HG03432 (cell line): Measurements from ENCODE around the gene C1QTNF8.
"Not testable (repeated sequence)": the region's sequence is repeated elsewhere in the genome, so short reads cannot be mapped to it uniquely, and the experiment has no call there.

Source experiments
- ATAC-seq: cut with Tn5 transposase; IDR thresholded peaks from one replicate; pipeline ENCODE4 v1.9.1; 2021; ENCODE audit warnings: mild to moderate bottlenecking, moderate library complexity; ENCODE audit not compliant: unreplicated experiment

C1QTNF8 gene

DNA sequence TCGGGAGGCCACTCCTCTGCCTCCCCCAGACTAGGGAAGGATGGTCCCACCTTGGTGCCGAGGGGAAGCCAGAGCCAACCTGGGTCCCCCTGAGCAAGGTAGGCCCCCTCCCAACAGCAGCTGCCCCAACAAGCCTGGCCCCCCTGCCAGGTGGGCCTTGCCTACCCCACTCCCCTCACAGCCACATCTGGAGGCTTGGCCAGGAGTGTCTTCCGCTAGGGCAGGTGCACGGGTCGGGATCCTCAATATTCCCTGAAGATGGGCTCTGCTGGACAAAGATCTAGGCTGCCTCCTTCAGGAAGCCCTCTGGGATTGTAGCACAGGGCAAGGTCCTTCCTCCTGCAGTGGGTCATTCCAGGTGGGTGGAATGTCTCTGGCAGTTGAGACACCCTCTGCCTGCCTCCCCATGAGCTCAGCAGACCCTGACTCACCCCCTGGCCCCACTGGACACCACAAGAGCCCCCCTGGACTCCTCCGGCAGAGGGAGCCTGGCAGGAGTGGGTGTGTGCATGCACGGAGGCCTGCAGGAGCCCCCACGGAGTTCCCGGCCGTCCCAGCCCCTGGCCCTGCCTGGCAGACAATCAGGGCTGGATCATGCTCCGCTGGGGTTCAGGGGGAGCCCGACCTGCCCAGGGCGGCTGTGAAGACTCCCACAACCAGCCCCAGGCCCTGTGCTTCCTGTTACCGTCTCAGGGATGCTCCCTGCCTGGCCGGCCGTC, 435 bp downstream of the C1QTNF8 start:
- ATAC-seq, result no peak

DNA sequence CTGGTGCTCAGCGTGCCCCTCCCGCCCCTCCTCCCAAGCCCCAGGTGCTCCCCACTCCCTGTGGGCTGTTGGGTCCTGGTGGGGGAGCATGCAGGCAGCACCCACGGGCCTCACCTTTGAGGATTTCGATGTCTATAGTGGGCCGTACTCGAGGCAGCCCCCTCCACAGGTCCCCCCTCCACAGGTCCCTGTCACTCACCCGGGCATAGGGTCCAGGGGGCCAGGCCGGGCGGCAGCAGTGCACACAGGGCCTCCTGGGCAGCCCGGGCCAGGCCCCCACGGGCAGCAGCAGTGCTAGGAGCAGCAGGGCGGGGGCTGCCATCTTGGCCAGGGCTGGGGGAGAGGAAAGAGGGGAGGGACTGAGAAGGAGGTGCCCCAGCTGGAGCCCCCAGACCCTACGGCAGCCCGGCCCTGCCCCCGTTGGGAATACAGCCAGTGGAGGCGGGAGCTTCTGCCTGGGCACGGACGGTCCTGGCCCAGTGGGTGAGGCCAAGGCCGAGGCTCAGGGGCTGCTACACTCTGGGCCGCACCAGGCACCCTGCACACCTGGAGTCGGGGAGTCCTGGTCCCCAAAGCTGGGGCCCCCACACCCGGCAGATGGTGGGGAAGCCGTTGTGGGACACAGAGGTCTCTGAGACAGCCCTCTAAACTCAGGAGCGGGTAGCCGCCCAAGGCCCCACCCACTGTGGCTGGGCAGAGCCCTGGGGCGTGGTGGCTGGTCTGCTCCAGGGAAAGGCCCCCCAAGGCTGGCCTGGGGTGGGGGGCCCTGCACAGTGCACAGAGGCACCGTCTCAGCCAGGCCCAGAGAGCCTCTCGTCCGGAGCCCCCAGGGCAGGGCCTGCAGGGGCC, 1.2 kb downstream of the C1QTNF8 start:
- ATAC-seq, result no peak

DNA sequence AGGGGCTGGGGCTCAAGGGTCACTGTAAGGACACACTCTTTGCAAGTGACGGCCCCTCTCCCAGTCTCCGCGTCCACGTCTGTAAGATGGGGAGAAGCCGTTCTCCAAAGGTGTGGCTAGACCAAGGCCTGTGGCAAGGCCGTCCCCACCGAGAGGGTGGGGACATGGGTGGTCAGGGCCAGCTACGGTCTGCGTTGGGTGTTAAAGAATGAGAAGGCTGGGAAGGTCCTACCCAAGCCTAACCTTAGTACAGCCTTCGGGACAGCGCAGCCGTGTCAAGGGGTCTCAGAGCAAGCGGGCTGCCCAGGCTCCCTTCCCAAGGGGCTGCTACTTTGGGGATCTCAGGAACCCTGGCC, 1.9 kb downstream of the C1QTNF8 start:
- ATAC-seq, result no peak

DNA sequence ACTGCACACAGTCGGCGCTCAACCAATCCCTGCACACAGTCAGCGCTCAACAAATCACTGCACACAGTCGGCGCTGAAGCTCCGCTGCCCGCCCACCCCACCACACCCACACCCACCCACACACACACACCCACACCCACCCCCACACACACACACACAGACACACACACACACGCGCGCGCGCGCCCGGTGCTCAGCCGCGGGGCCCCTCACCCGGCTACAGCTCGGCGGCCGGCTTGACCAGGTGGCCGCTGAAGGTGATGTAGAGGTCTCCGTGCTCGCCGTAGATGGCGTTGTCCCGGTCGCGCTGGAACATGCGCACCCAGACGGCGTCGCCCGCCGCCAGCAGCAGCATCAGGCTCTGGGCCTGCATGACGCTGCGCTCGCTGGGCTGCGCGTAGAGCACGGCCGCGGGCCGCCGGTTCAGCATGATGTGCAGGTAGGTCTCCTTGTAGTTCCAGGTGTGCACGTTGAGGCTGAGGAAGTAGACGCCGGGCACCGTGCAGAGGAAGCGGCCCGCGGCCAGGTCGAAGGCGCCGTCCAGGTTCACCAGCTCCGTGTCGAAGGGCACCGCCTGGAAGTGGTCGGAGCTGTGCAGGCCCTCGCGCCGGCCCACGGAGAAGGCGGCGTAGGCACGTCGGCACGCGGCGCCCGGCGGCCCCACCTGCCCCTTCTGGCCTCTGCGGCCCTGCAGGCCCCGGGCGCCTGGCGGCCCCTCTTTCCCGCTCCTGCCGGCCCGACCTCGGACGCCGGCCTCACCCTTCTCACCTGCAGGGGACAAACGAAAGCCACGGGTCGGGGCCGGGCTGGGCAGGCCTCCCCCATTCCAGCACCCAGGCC, 2.5 kb downstream of the C1QTNF8 start:
- ATAC-seq, result no peak

DNA sequence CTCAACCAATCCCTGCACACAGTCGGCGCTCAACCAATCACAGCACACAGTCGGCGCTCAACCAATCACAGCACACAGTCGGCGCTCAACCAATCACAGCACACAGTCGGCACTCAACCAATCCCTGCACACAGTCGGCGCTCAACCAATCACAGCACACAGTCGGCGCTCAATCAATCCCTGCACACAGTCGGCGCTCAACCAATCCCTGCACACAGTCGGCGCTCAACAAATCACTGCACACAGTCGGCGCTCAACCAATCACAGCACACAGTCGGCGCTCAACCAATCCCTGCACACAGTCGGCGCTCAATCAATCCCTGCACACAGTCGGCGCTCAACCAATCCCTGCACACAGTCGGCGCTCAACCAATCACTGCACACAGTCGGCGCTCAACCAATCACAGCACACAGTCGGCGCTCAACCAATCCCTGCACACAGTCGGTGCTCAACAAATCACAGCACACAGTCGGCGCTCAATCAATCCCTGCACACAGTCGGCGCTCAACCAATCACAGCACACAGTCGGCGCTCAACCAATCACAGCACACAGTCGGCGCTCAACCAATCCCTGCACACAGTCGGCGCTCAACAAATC, 3.3 kb downstream of the C1QTNF8 start:
- ATAC-seq, result not testable (repeated sequence)

DNA sequence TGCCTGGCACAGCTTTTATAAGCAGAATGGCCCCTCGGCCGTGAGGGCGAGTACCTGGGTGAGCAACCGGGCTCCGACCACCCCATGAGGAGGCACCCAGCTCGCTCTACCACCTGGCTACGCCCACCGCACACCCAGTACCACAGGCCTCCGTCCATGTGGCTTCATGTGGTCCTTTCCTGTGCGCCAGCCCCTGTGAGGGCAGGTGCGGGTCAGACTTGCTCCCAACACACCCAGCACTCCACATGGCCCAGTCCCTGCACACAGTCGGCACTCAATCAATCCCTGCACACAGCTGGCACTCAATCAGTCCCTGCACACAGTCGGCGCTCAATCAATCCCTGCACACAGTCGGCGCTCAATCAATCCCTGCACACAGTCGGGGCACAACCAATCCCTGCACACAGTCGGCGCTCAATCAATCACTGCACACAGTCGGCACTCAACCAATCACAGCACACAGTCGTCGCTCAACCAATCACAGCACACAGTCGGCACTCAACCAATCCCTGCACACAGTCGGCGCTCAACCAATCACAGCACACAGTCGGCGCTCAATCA, 4.0 kb downstream of the C1QTNF8 start:
- no peak for ATAC-seq

DNA sequence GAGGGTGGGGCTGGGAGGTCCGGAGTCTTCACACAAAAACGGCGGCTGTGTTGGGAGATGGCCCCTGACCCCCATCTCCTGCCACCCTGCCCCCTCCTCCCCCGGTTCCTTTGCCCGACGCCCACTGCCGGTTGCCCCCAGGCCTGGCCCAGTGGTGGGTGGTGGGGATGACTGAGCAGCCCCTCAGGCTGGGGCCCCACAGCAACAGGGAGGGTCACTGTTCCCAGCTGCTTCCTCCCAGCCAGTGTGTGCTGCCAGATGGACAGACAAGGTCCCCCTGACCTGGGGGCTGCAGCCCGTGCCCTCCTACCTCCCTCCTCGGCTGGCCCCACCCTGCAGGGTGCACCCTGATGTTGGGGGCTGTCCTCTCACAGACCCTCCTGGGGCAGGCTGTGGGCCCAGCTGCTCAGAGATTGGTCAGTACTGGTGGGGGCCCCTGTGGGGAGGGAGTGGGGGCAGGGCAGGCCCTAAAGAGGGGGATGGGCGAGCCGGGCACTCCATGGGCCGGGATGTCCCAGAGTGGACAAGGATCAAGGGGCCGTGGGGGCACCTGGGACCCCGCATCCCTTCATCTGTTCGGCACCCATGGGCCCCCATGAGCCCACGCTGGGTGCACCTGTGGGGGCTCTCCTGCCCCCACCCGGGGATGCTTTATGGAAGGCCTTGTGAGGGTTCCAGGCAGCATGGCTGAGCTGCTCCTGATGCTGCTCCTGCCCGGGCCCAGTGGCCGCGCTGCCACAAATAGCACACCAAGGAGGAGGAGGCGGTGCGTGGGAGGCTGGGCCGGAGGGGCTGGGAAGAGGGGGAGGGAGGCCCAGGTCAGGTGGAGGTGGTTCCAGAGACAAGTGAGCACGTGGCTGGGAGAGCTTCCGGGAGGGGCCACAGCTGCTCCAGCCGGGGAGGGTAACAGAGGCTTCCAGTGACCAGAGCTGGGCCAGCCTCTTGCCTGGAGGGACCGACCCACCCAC, 5.1 kb downstream of the C1QTNF8 start:
- no peak for ATAC-seq

DNA sequence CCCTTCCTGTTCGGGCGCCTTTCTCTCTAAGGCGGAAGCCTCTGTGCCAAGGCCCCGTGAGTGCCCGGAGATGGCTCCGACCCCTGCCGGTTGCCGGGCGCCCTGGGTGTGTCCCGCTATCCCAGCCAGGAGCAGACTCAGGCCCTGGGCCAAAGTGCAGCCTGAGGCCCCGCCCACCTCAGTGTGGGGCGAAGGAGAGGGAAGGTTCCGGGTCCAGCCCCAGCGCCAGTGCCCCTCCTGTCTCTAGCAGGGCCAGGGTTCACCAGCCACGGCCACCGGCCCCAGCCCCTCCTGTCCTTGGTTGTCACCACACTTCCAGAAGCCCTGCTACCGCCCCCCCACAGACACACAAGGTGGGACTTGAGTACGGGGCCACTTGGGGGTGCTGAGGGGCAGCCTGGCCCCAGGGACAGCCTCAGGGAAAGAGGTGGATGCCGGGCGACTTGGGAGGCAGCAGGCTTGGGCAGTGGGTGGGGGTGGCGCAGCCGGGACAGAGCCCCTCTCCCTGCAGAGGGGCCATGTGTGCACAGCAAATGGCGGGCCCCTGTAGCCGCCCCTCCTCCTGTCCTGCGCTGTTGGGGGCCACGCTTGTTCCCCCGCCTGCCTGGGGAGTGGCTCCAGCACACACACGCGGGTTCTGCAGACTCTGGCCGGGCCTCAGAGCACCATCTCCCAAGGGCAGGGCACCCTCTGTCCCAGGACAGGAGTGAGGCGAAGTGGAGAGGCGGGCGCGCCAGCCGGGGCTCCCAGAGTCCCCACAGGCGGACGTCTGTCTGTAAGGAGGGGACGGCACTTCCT, 6.0 kb downstream of the C1QTNF8 start:
- ATAC-seq, result no peak

DNA sequence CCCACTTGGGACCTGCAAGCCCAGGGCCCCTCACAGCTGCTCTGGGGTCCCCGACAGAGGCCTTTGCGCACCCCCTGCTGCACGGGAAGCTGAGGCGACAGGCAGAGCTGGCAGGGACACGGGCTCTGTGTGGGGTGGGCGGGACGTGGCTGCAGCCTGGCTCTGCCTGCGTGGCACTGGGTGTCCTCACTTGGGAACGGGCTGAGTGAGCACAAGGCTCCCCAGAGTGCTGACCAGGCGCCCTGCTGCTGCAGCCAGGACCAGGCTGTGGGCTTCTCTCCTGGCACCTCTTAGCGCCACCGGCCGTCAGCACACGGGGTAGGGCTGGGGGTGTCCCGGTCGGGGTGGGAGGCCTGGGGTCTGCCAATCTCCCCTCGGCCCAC, 6.6 kb downstream of the C1QTNF8 start:
- no peak for ATAC-seq

DNA sequence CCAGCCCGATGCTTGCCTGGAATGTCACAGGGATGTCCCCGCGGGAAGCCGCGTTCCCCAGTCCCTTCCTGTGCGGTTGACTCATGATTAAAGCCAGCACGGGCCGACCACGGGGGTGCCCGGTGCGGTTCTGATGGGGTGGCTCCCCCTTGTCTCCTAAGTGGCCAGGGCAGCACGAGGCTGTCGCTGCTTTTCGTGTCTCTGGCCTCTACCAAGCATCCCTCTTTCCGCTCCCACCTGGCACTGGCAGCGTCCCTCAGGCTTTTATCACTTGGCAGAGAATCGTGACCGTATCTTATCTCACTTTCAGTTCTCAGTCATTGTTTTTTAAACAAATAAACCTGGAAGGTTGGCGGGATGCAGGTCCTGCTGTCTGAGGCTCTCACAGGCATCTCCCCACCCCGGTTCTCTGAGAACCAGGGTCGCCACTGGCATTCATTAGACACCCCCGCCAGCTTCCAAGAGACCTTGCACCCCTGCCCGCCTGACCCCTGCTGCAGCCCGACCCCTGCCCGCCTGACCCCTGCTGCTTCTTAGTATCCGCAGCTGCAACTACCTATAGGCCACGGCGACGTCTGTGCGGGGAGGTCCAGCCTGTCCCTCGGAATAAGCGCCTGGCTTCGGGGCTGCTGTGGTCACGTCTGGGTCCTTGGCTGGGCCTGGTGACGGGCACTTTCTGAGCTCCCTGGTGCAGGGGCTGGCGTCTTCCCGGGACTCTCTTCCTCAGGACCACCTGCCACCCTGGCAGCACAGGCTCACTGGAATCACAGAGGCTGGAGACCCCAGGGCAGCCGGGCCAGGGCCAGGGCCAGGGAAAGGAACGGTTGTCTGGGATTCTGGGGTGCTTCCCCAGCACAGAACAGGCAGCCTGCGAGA, 7.5 kb downstream of the C1QTNF8 start:
- ATAC-seq, result no peak

DNA sequence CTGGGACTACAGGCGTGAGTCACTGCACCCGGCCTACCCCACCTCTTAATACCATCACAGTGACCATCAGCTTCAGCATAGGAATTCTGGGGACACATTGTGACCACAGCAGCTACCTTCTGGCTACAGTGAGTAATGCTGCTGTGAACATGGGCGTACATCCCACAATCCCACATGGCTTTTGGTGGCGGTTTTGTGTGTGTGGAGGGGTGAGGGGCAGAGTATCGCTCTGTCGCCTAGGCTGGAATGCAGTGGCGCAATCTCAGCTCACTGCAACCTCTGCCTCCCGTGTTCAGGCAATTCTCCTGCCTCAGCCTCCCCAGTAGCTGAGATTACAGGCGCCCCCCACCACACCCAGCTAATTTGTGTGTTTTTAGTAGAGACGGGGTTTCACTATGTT, 9.6 kb downstream of the C1QTNF8 start:
- ATAC-seq, result not testable (repeated sequence)

DNA sequence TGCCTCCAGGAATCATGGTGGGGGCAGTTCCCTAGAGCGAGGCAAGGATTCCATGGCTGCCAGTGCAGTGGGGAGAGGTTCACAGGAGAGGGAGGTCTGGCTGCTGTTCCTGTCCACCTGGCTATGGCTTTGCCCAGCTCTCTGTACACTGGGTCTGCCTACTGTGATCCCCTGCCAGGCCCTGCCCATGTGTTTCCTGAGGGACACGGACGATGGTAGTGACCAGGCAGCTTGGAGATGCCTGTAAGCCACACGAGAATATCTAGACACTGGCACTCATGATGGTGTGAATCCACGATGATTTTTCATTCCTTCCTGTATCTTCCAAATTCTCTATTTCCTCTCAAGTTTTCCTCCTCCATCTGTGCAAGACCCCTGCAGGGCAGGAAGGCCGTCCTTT, 11.1 kb downstream of the C1QTNF8 start:
- no peak for ATAC-seq

DNA sequence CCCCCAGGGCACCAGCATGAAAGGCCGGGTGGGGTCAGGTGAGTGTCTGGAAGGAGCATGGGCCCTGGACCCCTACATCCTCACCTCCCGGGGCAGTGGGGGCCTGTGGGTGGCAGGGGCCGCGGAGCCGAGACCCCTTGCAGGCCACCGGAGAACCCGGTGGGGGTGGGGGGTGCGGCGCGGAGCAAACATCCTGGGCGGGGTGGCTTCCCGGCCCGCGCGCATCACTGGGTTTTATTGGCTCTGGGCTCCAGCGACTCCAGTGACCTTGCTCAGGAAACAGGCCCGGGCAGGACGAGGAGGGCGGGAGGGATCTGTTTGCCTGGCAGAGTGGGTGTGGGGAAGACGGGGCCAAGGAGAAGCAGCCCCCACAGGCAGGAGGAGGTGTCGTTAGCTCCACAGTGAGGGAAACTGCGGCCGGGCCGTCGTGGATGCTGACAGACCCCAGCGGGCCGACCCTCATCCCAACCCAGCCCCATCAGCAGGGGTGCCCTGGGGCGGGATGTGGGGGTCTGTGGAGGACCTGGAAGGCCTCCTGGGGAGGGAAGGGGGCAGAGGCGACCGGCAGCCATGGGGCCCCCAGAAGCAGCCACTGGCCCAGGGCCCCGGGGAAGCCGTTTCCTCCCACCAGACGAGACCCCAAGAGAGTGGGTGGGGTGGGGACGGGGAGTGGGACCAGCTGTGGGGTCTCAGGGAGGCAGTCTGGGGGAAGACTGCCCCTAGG, 12.9 kb downstream of the C1QTNF8 start:
- no peak for ATAC-seq

DNA sequence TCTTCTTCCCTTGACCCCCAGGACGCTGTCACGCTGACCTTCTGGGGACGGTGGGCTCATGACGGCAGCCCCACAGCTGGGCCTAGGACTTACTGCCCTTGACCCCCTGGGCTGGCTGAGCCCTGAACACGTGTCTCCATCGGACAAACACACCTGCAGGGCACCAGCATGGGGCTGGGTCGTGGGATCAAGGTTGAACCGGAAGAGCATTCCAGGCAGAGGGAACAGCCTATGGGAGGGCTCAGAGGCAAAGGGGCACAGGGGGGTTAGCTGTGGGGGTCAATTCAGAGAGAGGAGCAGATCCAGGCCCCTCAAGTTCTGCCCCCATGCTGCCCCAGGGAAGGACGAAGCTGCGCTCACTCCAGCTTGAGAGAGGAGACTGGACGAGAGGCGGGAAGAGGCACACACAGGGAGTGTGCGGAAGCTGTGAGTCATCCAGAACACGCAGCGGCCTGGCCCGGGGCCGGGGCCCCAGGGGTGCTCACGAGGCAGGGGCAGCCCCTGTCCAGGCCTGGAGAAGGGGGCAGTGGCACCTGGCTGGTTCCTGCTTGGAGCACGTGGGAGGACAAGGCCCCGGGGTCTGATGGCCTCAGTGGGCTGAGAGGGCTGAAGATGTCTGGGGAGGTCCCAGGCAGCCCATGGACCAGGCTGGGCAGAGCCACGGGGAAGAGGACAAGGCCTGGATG, 13.6 kb downstream of the C1QTNF8 start:
- no peak for ATAC-seq

DNA sequence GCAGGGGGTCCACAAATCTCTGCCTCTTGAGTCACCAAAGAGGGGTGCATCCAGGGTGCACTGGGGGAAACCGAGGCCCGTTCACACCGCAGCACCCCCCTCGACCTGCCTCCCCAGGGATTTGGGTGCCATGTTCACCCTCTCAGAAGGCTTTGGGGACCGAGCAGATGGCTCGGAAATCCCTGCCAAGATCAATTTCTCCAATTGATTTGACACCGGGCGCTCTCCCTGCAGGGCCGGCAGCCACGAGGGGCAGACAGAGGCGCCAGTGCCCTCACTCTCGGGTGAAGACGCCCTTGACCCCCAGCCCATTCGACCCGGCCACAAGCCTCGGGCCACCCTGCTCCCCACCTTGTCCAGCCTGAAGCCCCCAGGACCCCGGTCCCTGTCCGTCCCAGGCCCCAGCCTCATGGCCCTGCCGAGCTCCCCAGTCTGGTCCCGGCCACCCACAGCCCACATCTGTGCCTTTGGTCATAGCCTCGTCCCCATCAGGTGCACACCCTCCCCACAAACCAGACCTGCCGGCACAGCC, 14.2 kb downstream of the C1QTNF8 start:
- ATAC-seq, result no peak
